SKM-1 (cell line): Measurements from ENCODE around the gene IL21R.

Source experiments
- DNase-seq: peaks from one replicate; lab custom pipeline; 2025; ENCODE audit not compliant: unreplicated experiment; lab: John Stamatoyannopoulos, UW

IL21R gene

DNA sequence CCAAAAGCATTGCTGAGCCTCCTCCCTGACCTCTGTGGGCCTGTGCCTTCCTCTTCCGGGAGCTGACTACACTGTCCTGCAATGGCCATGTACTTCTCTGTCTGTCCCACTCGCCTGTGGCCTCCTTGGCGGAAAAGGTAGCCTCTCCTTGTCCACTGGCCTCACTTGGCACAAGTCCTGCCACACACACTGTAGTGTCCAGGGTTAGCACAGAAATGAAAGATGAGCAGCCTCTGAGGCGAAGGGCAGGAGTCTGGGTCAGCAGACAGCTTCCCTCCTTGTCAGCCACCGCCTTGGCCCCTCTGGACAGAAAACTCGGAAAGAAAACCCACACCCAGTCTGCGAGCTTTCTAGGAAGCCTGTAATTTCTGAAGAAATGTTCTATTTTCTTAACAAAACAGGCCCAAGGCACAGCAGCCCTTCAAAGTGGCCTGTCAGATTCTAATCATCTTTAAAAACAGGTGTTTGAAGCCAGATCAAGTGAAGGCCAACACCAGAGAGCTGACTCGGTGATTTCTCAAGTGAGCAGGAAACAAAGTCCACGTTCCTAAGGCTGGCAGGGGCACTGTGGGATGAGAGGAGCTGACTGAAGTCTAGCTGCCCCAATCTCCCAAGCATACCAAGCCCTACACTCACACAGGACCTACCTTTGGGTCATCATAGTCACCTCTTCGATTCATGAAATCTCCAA is 80.6 kb downstream of the IL21R start:
- no peak for DNase-seq

GRCh38 chr16:27483088-27483437 is 81.1 kb downstream of the IL21R start:
- DNase-seq = no peak

DNA sequence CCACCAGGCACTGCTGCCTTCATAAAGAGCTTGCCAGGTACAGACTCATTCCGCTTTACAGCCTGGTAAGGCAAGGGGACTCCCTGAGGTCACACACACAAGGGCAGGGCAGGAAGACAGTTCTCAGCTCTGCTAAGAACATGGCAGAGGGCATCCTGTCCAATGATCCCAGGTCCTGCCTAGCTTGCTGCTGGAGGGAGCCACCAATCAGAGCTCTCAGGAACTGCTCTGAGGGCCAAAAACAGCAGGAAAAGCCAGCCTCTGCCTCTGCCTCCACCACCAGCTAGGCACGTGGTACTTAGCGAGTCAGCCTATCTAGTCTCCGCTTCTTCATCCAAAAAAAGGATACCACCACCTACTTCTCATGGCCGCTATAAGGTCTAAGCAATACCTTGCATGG is 81.7 kb downstream of the IL21R start:
- DNase-seq = no peak

DNA sequence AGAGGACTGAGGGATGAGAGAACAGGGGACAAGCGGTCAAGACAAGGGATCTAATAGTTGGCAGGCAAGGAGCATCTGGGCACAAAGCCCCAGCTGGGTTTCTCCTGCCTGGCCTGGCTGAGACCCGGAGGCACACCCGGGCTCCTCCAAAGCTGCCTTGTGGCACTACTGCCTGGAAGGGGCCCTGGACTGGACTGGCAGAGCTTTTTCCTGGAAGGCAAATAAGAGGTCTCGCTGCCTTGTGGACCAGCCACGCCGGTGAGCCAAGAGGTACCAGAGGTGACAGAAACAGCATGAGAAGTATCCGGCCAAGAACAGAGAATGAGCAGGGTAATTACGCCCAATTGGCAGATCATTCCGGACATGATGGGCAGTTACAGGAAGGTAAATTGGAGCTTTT is 83.2 kb downstream of the IL21R start:
- no peak for DNase-seq

DNA sequence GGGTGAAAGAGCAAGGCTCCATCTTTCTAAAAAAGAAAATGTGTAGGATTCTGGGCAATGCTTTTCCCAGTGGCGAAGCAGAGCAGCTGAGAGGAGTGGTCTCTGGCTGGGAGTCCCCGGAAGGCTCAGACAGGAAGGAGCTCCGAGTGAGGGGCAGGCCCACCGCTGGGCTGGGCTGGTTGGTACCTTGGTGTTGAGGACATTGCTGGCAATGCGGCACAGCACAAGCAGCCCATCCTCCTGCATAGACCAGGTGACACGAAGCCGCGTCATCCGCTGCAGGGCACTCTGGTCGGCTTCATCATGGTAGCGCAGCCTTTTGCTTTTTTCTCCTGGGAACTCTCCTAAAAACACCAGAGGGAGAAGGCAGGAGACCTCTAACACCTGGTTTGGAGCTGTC is 83.8 kb downstream of the IL21R start:
- no peak for DNase-seq

- DNase-seq = no peak
These were observed 84.4 kb downstream of the IL21R start for GRCh38 chr16:27486344-27486743.

DNA sequence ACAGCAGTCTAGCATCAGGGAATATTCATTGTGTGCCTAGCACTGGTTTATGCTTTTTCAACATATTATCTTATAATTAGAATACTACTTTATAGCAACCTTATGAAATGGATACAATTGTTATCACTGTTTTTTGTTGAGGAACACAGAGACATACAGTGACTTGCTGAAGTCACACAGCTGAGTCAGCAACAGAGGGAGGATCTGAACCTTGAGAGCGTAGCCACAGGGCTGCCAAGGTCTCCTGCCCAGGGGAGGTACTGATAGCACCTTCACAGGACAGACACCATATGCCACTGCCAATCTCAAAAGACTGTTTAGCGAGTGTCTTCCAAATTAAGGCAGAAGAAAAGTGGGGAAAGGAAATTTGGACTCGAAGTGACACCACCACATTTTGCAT is 84.8 kb downstream of the IL21R start:
- DNase-seq = no peak

DNA sequence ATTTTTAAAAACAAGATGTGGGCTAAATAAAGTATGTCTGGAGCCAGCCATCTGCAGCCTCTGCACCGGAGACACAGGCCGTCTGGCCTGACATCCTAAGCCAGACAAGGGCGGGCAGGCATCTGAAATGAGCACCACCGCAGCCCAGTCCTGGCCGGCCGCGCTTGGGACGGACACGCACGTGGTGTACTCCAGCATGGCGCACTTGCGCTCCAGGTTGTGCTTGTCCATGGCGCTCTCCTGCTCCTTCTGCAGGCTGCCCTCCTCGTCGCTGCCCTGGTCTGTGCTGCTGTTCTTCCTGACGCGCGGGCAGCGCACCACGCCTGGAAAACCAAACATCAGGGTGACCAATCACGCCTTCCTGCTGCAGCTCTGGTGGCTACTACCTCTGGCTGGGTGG is 87.4 kb downstream of the IL21R start:
- DNase-seq = no peak

- DNase-seq = no peak
These were observed 87.9 kb downstream of the IL21R start for GRCh38 chr16:27489906-27490305.

DNA sequence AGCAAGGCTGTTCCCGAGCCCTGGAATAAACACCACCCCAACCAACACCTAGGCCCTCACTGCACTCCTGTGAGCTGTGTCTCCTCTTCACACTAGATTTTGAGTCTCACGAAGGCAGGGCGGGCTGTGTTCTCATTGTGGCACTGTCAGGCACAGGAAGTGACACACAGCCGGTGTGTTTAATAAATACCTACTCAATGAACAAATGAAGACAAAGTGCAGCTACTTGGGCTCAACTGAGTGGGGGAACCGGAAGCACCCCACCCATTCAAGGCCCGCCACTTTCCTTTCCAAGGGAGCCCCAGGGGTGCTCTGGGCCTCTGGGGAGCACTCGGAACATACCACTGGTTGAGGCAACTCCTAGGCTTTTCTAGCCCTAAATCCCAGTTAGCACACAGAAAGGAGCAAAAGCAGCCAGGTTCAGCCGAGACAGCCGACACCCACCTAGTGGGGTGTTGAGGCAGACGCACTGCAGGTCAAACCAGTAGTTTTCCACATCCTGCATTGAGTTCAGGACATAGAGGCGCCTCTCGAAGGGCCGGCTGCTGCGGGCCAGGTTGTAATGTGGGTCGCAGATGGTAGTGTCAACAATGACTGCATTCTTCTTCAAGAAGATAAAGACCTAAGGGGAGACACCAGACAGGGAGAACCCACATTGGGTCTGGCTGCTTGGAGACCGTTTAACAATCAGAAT is 90.1 kb downstream of the IL21R start:
- DNase-seq = no peak

GRCh38 chr16:27492588-27492979 is 90.6 kb downstream of the IL21R start:
- no peak for DNase-seq

- no peak for DNase-seq
These were observed 93.2 kb downstream of the IL21R start for GRCh38 chr16:27495191-27495590.

DNA sequence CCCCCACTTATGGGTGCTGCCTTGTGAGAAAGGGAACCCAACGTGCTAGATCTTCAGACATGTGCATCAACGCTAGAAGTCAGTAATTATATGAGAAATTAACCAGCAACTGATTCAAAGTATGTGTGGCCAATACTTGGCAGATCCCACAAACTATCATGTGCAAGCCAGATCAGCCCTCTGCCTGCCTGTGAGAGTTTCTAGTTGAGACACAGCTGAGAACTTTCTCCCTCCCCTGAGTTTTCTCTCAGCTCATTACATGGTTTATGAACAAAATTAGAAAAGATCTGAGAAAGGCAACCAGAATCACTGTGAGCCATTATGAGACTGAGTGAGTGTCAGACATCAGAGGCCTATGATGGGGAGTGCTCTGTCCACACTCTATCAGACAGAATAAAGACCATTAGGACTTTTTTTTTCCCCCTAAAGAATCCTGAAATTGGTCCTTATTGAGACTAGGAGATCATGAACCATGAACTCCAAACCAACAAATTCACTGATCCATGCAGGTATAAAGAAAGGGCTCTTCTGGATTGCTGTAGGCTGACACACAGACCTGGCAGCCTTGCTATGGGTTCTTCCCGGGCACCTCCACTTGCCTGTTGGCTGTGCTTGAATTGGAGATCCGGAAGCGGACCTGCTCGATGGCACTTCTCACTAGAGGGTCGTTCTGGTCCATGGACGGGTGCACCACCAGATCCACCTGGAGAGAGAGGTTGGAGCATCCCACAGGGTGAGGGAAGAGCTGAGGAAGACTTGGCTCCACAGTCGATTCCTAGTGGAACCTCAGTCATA is 96.3 kb downstream of the IL21R start:
- no peak for DNase-seq

GRCh38 chr16:27498916-27499658 is 97.1 kb downstream of the IL21R start:
- DNase-seq = no peak

DNA sequence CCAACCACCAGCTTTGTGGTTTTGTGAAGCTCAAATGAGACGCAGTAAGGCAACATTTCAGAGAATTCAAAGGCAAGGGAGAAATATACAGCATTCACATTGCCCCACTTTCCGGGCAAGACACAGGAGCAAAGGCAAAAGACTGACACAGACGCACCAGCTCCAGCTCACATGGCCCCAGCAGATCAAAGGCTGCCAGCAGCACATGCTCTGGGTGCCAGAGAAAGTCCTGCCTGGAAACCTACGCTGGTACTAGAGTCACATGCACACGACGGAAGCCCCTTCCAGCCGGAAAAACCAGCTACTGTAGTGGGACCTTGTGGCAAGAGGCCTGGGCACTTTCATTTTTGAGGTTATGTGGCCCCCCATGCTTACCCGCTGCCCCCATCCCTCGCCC is 97.7 kb downstream of the IL21R start:
- DNase-seq = no peak

DNA sequence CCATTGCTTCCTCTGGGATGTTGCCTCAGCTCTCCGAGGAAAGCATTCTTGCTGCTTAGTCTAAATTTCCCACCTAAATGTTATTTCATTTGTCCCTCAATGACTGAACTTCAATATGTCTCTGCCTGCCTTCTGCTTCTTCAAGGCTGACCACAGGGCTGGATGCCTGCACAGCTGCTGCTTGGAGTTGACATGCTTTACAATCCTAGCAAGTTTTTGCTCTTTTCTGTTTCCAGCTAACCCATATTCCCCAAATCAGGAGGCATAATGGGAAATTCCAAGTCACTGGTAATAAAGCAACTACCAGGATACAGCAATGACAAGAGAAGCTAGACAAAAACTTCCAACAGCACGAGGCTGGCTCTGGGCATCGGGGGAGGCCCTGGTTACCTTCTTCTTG is 98.8 kb downstream of the IL21R start:
- no peak for DNase-seq
